NB4 (cell line): Measurements from ENCODE around the gene LYPD6B.

Experiments
- DNase-seq: peaks from one replicate; pipeline ENCODE4 v3.0.0; 2010; ENCODE audit warnings: low read depth
- H3K4me3 ChIP-seq: one replicate; pipeline ENCODE4 v1.5.1; 2011; ENCODE audit warnings: mild to moderate bottlenecking, low read depth, low read length, moderate library complexity
- MYC ChIP-seq: IDR thresholded peaks from 2 replicates; pipeline ENCODE4 v1.6.1; 2011; ENCODE audit warnings: low read depth, low read length
- POLR2A ChIP-seq: IDR thresholded peaks from 2 replicates; pipeline ENCODE4 v1.6.1; 2011; ENCODE audit warnings: mild to moderate bottlenecking; ENCODE audit not compliant: insufficient read length; ENCODE audit errors: extremely low read depth
- TF ChIP-seq, protein P1 (sequence below): IDR thresholded peaks from 2 replicates; pipeline ENCODE4 v1.6.1; 2011; ENCODE audit warnings: low read depth, low read length
- TF ChIP-seq, protein P2 (sequence below): IDR thresholded peaks from one replicate; pipeline ENCODE4 v1.5.1; 2012; ENCODE audit warnings: low read depth, low read length

Gene LYPD6B

DNA sequence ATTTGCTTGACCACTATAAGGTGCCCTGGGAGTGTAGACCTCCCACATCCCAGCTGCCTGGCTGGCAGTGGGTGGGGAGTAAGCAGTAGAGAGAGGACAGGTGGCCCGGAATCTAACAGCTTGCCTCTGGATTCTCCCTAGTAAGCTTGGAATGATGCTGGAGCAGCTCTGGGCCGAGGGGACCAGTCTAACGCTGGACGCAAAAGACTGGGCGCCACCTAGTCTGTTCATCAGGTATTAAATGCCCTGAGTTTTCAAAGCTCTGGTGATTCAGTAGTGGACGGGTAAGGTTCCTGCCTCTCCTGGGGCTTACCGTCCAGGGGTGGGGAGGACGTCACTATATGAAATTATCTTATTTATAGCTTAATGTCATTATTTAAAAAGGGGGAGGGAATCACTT is 648 bp upstream of the LYPD6B start:
- TF ChIP-seq, protein P1, sequence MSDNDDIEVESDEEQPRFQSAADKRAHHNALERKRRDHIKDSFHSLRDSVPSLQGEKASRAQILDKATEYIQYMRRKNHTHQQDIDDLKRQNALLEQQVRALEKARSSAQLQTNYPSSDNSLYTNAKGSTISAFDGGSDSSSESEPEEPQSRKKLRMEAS: no peak
- TF ChIP-seq, protein P2, sequence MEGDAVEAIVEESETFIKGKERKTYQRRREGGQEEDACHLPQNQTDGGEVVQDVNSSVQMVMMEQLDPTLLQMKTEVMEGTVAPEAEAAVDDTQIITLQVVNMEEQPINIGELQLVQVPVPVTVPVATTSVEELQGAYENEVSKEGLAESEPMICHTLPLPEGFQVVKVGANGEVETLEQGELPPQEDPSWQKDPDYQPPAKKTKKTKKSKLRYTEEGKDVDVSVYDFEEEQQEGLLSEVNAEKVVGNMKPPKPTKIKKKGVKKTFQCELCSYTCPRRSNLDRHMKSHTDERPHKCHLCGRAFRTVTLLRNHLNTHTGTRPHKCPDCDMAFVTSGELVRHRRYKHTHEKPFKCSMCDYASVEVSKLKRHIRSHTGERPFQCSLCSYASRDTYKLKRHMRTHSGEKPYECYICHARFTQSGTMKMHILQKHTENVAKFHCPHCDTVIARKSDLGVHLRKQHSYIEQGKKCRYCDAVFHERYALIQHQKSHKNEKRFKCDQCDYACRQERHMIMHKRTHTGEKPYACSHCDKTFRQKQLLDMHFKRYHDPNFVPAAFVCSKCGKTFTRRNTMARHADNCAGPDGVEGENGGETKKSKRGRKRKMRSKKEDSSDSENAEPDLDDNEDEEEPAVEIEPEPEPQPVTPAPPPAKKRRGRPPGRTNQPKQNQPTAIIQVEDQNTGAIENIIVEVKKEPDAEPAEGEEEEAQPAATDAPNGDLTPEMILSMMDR: no peak
- TF ChIP-seq MYC: no peak
- DNase-seq: no peak
- no peak overlapping the region for H3K4me3 ChIP-seq

DNA sequence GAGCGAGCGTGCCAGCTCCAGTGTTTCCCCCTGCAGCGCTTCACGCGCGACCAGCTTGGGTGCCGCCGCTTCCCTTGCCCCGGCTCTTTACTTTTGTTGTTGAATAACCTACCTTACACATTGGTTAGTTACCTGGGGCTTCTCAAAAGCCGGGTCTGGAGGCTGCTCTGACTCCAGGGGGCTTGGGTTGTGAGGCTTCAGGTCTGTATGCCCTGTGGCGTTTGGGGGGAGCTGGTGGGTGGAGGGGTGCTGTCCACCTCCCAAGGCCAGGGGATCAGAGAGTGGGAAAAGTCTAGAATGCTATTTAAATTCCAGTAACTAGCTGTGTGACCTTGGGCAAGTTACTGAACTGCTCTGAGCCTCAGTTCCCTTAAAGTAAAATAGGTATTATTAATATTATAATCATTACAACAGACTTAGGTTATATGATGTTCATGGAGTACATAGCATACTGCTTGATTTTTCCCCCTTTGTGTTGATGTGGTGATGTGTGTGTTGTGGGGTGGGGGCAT is 770 bp downstream of the LYPD6B start:
- TF ChIP-seq, protein P1: no peak
- TF ChIP-seq POLR2A (no peak), MYC (no peak)
- TF ChIP-seq, protein P2: no peak
- H3K4me3 ChIP-seq: peak overlapping the region; percentile 6
- DNase-seq: no peak

DNA sequence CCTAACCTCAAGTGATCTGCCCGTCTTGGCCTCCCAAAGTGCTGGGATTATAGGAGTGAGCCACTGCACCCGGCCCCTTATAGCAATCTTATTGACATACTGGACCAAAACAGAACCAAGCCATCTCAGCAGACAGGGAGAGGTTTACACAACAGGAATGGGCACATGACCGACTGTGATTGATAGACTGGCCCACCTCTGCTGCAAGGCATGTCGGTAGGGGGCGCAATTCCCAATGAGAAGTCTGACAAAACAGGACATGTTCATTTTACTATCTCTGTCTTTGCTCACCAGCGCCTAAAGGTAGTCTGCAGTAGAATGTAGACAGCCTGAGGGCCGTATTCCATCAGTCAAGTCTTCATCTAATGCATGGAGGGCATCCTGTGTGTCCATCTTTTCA is 2.0 kb downstream of the LYPD6B start:
- DNase-seq: peak; percentile 84
- TF ChIP-seq, protein P2: peak; percentile 90
- TF ChIP-seq MYC: no peak
- H3K4me3 ChIP-seq: no peak overlapping the region

DNA sequence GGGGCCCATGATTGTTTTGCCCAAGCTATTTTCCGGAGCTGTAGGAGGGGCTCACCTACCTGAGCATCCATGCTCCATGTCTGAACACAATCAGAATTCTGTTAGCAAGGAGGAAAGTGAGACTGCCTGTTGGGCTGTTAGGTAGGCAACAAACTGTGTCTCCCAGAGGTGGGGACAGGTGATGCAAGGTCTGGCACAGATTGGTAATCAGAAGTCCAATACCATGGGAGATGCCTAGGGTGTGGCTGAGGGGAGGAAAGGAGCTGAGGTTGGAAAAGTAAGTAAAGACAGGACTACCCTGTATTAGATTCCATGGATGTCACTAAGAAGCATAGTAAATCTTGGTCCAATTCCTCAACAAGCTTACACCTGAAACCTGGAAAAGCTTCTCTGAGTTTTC is 3.0 kb downstream of the LYPD6B start:
- TF ChIP-seq POLR2A: no peak
- TF ChIP-seq MYC: no peak
- no peak for DNase-seq
- H3K4me3 ChIP-seq: no peak overlapping the region

DNA sequence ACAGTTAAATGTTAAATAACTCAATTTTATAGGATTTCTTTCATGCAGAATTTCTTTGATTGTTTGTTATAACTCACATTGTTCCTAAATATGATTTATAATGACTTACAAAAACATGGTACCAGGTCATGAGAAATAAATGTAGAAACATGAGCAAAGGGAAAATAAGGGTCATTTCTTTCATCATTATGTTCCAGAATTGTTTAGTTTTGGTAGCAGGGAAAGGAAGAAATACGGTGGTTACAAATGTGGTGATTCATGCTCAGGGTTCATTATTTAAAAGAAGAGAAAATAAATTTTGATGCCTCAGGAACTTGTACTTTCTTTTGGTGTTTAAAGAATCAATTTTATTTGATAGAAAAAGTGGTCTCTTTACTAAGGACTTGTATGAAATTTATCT is 4.4 kb downstream of the LYPD6B start:
- TF ChIP-seq, protein P1: no peak
- TF ChIP-seq POLR2A (no peak), MYC (no peak)
- TF ChIP-seq, protein P2: no peak
- no peak overlapping the region for H3K4me3 ChIP-seq
- no peak for DNase-seq

DNA sequence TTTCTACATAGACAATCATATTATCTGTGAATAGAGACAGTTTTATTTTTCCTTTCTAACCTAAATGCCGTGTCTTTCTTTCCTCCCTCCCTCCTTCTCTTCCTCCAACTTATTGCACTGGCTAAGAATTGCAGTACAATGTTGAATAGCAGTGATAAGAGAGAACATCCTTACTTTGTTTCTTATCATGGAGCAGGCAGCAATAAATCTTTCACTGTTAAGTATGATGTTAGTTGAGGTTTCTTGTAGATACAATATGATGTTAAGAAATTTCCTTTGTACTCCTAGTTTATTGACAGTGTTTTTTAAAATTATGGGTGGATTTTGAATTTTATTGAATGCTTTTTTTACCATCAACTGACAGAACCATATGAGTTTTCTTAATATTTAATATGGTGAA is 6.0 kb downstream of the LYPD6B start:
- no peak for DNase-seq
- TF ChIP-seq, protein P1: no peak
- TF ChIP-seq MYC (no peak), POLR2A (no peak)
- TF ChIP-seq, protein P2: no peak
- H3K4me3 ChIP-seq: no peak overlapping the region

DNA sequence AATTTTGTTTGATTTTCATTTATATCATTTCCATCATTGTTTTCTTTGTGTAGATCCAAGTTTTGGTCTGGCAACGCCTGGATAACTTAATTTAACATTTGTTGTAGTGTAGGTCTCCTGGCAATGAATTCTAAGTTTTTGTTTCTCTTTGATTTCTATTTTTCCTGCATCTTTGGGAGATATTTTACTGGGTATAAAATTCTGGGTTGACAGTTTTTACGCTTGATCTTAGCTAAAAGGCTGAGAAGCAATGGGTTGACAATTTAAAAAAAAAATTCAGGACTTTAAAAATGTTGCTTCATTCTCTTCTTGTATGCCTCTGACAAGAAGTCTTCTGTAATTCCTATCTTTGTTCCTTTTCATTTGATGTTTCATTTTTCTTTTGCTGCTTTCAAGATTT is 8.6 kb downstream of the LYPD6B start:
- TF ChIP-seq, protein P2: no peak
- TF ChIP-seq POLR2A (no peak), MYC (no peak)
- TF ChIP-seq, protein P1: no peak
- no peak for DNase-seq
- no peak overlapping the region for H3K4me3 ChIP-seq
